Kidney (tissue), 14 donors: ENCODE data around the gene TXNDC2. TPM values are rescaled to one million over a fixed set of nuclear protein-coding genes. Genes with fewer than 3 reads are reported as not detected.

Experiments used
- DNase-seq, 5 donors: peaks; one replicate each; pipeline ENCODE4 v3.0.0-alpha.2; 2013 to 2020
- FAIRE-seq: peaks from 2 replicates; lab custom pipeline; 2012; peaks lifted over from hg19 to GRCh38; lab: Jason Lieb, UNC
- H3K27ac ChIP-seq, 2 donors: one replicate each; pipeline ENCODE4 v1.7.0; 2013; ENCODE audit warnings: low read depth in 2 of 2, low read length in 2 of 2, inconsistent platforms in 1 of 2
- H3K27me3 ChIP-seq: one replicate; pipeline ENCODE4 v1.7.1; 2013; ENCODE audit warnings: low read length, inconsistent platforms; ENCODE audit not compliant: control insufficient read depth, insufficient read depth
- H3K36me3 ChIP-seq, 3 donors: one replicate each; pipeline versions ENCODE4 v1.7.0 to v1.7.1; 2013; ENCODE audit warnings: low read length in 3 of 3, control low read depth in 1 of 3, inconsistent platforms in 1 of 3; ENCODE audit not compliant: insufficient read depth in 3 of 3, control insufficient read depth in 2 of 3
- H3K4me1 ChIP-seq, 3 donors: one replicate each; pipeline versions ENCODE4 v1.7.0 to v1.7.1; 2013; ENCODE audit warnings: low read length in 3 of 3, inconsistent platforms in 1 of 3, low read depth in 1 of 3; ENCODE audit not compliant: control insufficient read depth in 2 of 3, insufficient read depth in 2 of 3
- H3K4me3 ChIP-seq, 3 donors: one replicate each; pipeline versions ENCODE4 v1.7.0 to v1.8.1; 2013; ENCODE audit warnings: low read length in 3 of 3, control low read depth in 1 of 3, inconsistent platforms in 1 of 3
- H3K9ac ChIP-seq, 3 donors: one replicate each; pipeline versions ENCODE4 v1.7.0 to v1.7.1; 2013; ENCODE audit warnings: low read length in 3 of 3, control low read depth in 1 of 3, inconsistent platforms in 1 of 3
- H3K9me3 ChIP-seq, 3 donors: one replicate each; pipeline versions ENCODE4 v1.7.0 to v1.7.1; 2013; ENCODE audit warnings: low read length in 3 of 3, control low read depth in 1 of 3, inconsistent platforms in 1 of 3; ENCODE audit not compliant: control insufficient read depth in 2 of 3, insufficient read depth in 1 of 3
- intact Hi-C: fragments of 100-400 bp; cut with DNase I; formaldehyde crosslinking; loops from one replicate; pipeline ENCODE4 v1.11.1; 2022
- polyA plus RNA-seq: library from polyadenylated mRNA; stranded (reverse); fragments of 350-450 nt; fragmentation: Illumina TruSeq; extraction: RNeasy Lipid Tissue Mini Kit (QIAGEN cat#74804); gene quantifications from one replicate; pipeline ENCODE4 v1.2.3, GENCODE V29; 2014; ENCODE audit warnings: low read depth, low replicate concordance; ENCODE audit not compliant: insufficient read depth
- total RNA-seq: library from RNA; stranded (reverse); fragmentation: NEBNext Ultra II Directional; extraction: Animal tissue kit (Norgen Biotek cat#: 25700); gene quantifications from one replicate; pipeline ENCODE4 v1.2.1, GENCODE V29; 2021
- TF ChIP-seq, protein P1 (sequence below): IDR thresholded peaks from 3 replicates; pipeline ENCODE4 v1.5.1; 2012; ENCODE audit warnings: mild to moderate bottlenecking, moderate library complexity, borderline replicate concordance; ENCODE audit not compliant: insufficient read depth; ENCODE audit errors: extremely low read depth
- donor health status: control.
- donor health status: control.
- donor health status: control.
- donor health status: control.
- donor health status: control.
- donor health status: DM: yes; HTN: yes; CAD: no.
- donor health status: Normal renal cell carcinoma (clear cell type).

Gene TXNDC2
- total and polyA plus RNA-seq, 2 donors from 2014 or later = 0.16 TPM; not detected in 1

DNA sequence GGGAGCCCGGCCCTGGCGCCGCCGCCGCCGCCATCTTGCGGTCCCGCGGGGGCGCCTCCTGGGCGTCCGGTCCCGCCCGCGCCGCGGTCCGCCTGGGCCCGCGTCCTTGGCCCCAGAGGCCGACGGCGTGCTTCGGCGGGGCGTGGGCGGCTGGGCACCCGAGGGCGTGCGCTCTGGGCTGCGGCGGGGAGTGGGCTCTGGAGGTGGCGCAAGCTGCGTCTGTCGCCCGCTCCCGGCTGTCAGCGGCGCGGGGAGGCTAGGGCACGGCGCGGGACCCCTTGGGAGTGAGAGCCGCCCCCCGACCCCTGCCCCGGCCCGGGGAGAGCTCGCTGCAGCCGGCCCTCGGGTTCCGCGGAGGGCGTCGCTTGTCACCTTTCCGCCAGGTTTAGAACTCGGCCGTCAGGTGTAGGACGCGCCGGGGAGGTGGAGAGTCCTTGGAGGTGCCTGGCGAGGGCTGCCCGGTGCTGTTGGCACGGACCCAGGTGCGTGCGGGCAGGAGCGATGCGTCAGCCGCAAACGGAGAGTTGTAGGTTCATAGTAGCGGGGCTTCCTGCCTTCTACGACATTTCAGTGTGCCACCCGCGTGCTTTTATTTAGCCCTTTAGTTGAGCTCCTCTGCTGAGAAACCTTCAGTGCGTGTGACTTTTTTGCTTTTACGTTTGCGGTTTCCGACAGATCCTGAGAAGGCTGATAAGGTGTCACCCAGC is 29.0 kb downstream of the TXNDC2 start:
- H3K4me1 ChIP-seq = peaks cover 8 to 20% (median 16%) of the 10 kb centered on the region in 3 donors
- TF ChIP-seq, protein P1, sequence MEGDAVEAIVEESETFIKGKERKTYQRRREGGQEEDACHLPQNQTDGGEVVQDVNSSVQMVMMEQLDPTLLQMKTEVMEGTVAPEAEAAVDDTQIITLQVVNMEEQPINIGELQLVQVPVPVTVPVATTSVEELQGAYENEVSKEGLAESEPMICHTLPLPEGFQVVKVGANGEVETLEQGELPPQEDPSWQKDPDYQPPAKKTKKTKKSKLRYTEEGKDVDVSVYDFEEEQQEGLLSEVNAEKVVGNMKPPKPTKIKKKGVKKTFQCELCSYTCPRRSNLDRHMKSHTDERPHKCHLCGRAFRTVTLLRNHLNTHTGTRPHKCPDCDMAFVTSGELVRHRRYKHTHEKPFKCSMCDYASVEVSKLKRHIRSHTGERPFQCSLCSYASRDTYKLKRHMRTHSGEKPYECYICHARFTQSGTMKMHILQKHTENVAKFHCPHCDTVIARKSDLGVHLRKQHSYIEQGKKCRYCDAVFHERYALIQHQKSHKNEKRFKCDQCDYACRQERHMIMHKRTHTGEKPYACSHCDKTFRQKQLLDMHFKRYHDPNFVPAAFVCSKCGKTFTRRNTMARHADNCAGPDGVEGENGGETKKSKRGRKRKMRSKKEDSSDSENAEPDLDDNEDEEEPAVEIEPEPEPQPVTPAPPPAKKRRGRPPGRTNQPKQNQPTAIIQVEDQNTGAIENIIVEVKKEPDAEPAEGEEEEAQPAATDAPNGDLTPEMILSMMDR = no peak
- FAIRE-seq (no peak), DNase-seq (peak; percentile 49 to 92 (median 72))
- intact Hi-C loops = no loop called here
- H3K9ac ChIP-seq = peak overlapping the region; percentile 85 to 90 (median 88)
- peak overlapping the region; percentile 97 for H3K27ac ChIP-seq
- H3K4me3 ChIP-seq = peak overlapping the region; percentile 91 to 92 (median 91)
- no peaks in the 10 kb centered on the region for H3K9me3 ChIP-seq
- no peaks in the 10 kb centered on the region for H3K27me3 ChIP-seq
- H3K36me3 ChIP-seq = no peaks in the 10 kb centered on the region

DNA sequence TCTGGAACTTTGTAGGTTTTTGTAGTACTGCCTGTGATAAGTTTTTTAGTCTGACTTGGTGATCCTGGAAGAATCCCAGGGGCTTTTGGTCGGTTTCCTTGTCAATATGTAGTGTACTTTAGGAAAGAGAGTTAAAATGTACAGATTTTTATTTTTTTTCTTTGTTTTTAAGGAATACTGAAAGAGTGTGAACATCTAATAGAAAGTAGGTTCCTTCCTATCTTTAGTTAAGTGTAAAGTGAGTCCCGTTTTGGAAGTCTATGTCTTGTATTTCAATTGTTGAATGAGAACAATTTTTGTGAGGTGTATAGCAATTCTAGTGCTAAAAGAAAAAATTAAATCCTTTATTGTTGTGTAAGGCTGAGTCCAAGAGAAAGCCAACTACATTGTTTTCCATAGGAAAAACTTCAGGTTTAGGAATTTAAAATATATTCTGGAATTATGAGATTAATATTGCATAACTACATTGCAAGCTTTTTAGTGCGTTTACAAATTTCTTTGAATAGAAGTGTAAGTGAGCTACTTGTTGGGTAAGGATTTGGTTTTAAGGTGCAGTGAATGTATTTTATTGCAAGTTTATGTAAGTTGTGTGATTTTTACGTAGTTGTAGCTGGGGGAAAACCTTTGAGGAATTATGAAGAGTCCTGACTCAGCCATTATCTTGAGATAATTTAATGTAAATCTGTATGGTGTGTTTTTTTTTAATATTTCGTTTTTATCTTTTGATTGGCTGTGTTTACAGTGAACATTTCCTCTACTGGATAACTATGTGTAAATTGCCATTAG is 29.7 kb downstream of the TXNDC2 start:
- Histone ChIP-seq H3K9ac (peak overlapping the region; percentile 85 to 90 (median 88)), H3K27me3 (no peaks in the 10 kb centered on the region), H3K4me1 (peaks cover 8 to 21% (median 20%) of the 10 kb centered on the region in 3 donors), H3K36me3 (no peaks in the 10 kb centered on the region), H3K4me3 (peak overlapping the region; percentile 91 to 92 (median 91)), H3K9me3 (no peaks in the 10 kb centered on the region), H3K27ac (peak overlapping the region; percentile 97)
- FAIRE-seq = no peak
- TF ChIP-seq, protein P1 = no peak
- intact Hi-C loops = no loop called here
- no peak for DNase-seq

DNA sequence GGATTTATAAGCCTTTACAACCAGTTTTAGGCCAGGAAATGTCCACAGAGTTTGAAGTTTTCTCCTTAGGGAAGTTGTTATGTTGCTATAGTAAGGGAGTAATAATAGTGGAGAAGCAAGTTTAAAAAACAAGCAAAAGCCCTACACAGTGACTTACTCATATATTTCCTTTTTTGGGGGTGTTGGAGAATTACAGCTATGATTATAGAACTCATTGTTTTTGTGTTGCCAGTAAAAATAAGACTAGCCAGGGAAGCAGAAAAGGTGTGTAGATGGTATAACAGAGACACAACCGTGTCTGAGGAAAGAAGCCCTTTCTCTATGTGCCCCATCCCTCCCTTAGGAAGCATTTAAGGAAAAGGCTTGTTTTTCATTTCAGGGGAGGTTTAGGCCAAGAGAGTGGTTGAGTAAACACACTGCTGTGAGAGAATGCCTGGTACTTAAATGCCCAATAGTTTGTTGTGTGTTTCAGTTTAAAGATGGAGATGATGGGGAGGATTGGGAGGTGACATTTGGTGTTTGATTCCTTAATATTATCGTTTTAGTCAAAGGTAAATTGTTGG is 30.4 kb downstream of the TXNDC2 start:
- Histone ChIP-seq H3K27me3 (no peaks in the 10 kb centered on the region), H3K36me3 (no peaks in the 10 kb centered on the region), H3K27ac (peak overlapping the region; percentile 61 to 97), H3K4me3 (peak overlapping the region in 2 of 3 donors; percentile 91 to 92), H3K4me1 (peaks cover 8 to 25% (median 20%) of the 10 kb centered on the region in 3 donors), H3K9ac (peak overlapping the region in 2 of 3 donors; percentile 20 to 85), H3K9me3 (no peaks in the 10 kb centered on the region)
- DNase-seq = peak in 2 of 5 donors; percentile 23 to 36
- TF ChIP-seq, protein P1 = no peak
- FAIRE-seq = no peak
- intact Hi-C loops = no loop called here
